GM13977 (cell line): ENCODE data around the gene PPP1R1A.

Source experiments
- DNase-seq: peaks from one replicate; pipeline ENCODE4 v3.0.0; 2012; ENCODE audit warnings: low spot score
- in situ Hi-C: fragments of 300-500 bp; cut with MboI; formaldehyde crosslinking; loops from one replicate; pipeline ENCODE4 v1.12.0; 2022; ENCODE audit warnings: low sequenced_read_pairs, low pct_unique_long_range_greater_than_20kb, mixed read lengths, inconsistent platforms; ENCODE audit not compliant: unreplicated experiment
- TF ChIP-seq, protein P1 (sequence below): IDR thresholded peaks from 2 replicates; pipeline ENCODE4 v1.5.1; 2012; ENCODE audit warnings: mild to moderate bottlenecking, control low read depth; ENCODE audit not compliant: insufficient read depth; ENCODE audit errors: extremely low read depth, missing control alignments

Gene PPP1R1A

DNA sequence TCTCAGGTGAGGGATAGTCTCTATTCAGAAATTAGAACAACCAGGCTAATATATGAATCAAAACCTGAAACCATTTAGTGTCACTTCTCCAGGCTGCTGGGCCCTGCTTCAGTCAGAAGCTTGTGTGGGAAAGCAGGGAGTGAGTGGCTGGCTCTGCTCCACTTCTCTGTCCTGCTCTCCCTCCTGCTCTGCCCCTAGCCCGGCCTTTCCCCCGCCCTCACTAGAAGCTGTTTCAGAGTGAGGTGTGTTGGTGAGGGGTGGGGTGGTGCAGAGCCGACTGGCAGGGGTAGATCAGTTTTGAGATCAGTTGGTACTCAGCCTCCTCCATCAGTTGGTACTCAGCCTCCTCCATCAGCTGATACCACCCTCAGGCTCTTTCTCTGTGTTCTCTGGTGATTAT is 7.0 kb upstream of the PPP1R1A start:
- TF ChIP-seq, protein P1, sequence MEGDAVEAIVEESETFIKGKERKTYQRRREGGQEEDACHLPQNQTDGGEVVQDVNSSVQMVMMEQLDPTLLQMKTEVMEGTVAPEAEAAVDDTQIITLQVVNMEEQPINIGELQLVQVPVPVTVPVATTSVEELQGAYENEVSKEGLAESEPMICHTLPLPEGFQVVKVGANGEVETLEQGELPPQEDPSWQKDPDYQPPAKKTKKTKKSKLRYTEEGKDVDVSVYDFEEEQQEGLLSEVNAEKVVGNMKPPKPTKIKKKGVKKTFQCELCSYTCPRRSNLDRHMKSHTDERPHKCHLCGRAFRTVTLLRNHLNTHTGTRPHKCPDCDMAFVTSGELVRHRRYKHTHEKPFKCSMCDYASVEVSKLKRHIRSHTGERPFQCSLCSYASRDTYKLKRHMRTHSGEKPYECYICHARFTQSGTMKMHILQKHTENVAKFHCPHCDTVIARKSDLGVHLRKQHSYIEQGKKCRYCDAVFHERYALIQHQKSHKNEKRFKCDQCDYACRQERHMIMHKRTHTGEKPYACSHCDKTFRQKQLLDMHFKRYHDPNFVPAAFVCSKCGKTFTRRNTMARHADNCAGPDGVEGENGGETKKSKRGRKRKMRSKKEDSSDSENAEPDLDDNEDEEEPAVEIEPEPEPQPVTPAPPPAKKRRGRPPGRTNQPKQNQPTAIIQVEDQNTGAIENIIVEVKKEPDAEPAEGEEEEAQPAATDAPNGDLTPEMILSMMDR = no peak

DNA sequence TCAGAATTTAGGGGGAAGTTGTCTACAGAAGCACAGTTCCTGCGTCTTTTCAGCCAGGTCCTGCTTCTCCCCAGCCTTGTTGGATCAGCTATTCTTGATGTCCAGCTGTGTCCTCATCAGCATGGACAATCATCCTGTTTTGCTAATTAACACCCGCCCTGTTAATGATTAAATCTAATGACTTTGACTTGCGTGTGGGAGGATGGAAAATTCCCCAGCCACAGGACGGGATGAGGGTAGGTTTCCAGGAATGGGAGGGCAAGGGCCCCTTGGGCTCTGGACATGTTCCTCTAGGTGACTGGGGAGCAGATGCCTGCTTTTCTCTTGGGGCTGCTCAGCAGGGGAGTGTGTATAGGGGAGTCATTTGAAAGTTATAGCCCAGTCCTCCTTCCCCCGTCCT is 5.3 kb upstream of the PPP1R1A start:
- TF ChIP-seq, protein P1 = no peak
- DNase-seq = no peak
- in situ Hi-C loops = no loop called here

More for the DNA sequence above, 7.0 kb upstream of the PPP1R1A start:
- in situ Hi-C loops = no loop called here
- DNase-seq = no peak

DNA sequence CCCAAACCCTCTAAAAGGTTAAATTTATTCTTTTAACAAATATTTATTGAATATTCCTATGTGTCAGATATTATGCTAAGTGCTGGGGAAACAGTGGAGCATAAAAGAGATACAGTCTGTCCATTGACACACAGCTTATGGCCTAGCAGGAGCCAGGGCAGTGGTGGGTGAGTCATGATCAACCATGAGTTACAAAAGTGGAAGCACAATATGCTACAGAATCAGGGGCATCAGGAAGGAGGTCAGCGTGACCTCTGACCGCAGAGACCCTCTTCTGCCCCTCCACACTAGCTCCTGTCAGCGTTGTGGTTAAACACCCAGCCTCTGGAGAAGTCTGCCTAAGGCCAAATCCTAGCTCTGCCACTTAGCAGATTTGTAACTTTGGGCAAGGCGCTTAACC is 4.7 kb upstream of the PPP1R1A start:
- TF ChIP-seq, protein P1 = no peak
- DNase-seq = no peak
- in situ Hi-C loops = no loop called here

DNA sequence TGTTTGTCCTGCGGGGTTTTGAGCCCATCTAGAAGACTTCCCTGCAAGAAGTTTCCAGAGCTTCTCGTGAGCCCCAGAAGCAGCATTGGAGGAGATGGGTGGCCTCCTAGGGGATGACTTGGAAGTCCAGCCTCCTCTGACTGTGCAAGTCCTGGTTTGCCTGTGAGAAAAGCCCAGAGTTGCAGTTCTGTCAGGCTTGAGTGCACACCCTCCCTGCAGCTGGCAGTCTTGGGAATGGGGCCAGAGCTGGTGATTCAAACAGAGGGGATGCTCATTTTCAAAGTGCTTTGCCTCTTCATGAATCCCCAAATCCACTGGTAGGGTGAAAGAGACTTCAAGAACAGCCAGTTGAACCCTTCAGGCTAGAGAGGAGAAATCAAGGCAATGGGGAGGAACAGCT is 3.9 kb upstream of the PPP1R1A start:
- TF ChIP-seq, protein P1 = no peak
- no peak for DNase-seq
- in situ Hi-C loops = no loop called here

DNA sequence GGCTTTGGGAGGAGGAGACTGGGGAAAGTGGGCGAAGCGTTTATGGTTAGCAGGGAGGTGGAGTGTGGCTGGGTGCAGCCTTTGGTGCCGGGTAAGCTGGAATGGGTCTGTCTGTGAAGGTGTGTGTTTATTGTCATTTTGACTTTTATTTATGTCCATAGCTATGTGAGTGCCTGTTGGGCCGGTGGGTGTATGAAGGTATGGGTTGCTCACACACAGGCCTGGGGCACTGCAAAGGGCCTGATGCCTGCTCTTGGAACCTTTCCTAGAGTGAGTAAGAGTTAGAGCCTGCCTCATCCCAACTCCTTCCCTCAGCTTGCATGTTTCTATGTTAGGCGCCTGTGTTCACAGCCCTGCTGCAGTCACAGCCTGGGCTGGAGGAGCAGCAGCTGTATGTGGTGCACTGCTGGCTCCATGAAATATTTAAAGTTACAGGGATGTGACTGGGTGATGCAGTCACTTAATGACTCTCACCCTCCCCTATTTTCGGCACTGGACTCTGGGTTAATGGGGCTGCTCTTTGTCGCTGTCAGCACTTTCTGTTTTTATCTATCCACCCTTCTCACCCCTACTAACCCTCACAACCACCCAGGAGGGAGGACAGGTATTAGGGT is 2.6 kb upstream of the PPP1R1A start:
- in situ Hi-C loops = no loop called here
- no peak for DNase-seq
- TF ChIP-seq, protein P1 = no peak

DNA sequence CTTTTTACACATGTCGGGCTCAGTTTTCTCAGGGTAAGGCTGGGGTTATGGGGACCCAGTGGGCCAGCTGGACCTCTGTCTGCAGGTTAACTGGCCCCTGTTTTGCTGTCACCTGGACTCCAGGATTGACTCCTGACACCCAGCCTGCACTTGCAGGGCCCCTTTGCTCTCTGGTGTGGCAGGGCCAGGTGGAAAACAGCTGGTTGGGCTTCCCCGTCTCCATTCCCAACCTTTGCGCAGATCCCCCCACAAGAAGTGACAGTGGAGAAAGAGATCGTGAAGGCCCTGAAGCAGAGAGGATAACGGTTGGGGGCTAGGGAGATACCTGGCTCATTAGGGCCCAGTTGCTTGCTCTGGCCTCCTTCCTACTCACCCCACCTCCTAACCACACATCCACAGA is 1.5 kb upstream of the PPP1R1A start:
- in situ Hi-C loops = no loop called here
- TF ChIP-seq, protein P1 = no peak
- no peak for DNase-seq
